ENCODE results near the gene OVOL1. TPM values are rescaled to one million over a fixed set of nuclear protein-coding genes. Genes with fewer than 3 reads are reported as not detected.
A peak's percentile ranks its signal among the peaks of the same experiment; 100 is the strongest.

Gene OVOL1
- total and polyA plus RNA-seq, 2 of the 13 experiments (the other 11 are each of a cell fraction or from before 2014, with no cell fraction given): 0.01 TPM; not detected in 1

GRCh38 chr11:65844231-65844872 is 57.5 kb downstream of the OVOL1 start (continued):
- TF ChIP-seq PRDM10 (CRISPR knock-in tag; IDR thresholded peaks at IDR 0.05; ENCODE audit: low read depth) (no peak), ZNF510 (CRISPR knock-in tag; IDR thresholded peaks at IDR 0.05; ENCODE audit: low read depth) (no peak), MNT (IDR thresholded peaks at IDR 0.05) (no peak), SALL1 (CRISPR knock-in tag; IDR thresholded peaks at IDR 0.05) (peak; percentile 61), ZGPAT (CRISPR knock-in tag; IDR thresholded peaks at IDR 0.05) (peak; percentile 34; the same call in 1 of the 2 replicates), TFDP1 (CRISPR knock-in tag; IDR thresholded peaks at IDR 0.05; ENCODE audit: borderline replicate concordance) (no peak), NONO (IDR thresholded peaks at IDR 0.05) (no peak), NONO (CRISPR knock-in tag; conservative IDR thresholded peaks at IDR 0.05) (no peak), MED1 (CRISPR knock-in tag; IDR thresholded peaks at IDR 0.05) (peak; percentile 5; the same call in 1 of the 2 replicates), PAXIP1 (CRISPR knock-in tag; conservative IDR thresholded peaks at IDR 0.05) (peak; percentile 73), HOXA3 (CRISPR knock-in tag; IDR thresholded peaks at IDR 0.05) (0 out of 2 replicates have a peak, but pooled peaks have one; percentile 60)

Data from HepG2 (cell line).